DND-41 (cell line): ENCODE data around the gene PSENEN.

Experiments used
- CTCF ChIP-seq: IDR thresholded peaks from 2 replicates; pipeline ENCODE4 v1.5.1; 2012; ENCODE audit warnings: borderline replicate concordance, low read length, moderate library complexity, mild to moderate bottlenecking; ENCODE audit not compliant: poor library complexity, severe bottlenecking; ENCODE audit errors: extremely low read depth
- EZH2 ChIP-seq: IDR thresholded peaks from 3 replicates; pipeline ENCODE4 v1.6.1; 2012; ENCODE audit warnings: borderline replicate concordance, low read depth, mild to moderate bottlenecking, moderate library complexity, low read length, inconsistent platforms; ENCODE audit not compliant: severe bottlenecking

GRCh38 chr19:35781650-35782049, 36.2 kb downstream of the PSENEN start:
- no peak for TF ChIP-seq CTCF
- TF ChIP-seq EZH2: no peak
